ENCODE data around the gene RUNX3.

The RUNX3 gene

DNA sequence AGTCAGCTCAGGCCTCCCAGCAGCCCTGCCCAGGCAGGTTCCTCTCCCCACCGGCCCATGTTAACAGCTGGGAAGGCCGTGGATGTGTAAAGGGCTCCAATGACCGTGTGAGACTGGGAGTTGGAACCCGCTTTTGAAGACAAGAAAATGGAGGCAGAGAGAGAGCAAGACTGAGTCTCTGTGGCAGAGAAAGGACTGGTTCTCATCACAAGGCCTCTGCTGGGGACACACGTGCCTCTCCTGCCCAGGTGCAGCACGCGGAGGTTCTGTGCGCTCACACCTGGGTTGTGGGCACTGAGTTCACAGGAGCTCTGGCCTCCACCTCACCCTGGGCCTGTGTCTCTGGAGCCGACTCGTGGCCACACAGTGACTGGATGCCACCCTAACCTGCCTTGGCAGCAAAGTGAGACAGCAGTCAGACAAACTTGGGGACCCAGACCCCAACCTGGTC is 27.0 kb downstream of the RUNX3 start:
- H3K4me3 ChIP-seq (ENCODE audit: low read depth, low read length) = no peak overlapping the region
- TF ChIP-seq CTCF (IDR thresholded peaks at IDR 0.05; ENCODE audit: low read depth, low read length) = no peak
- in situ Hi-C loops (cut with HindIII; ENCODE audit: low sequenced_read_pairs) = no loop called here
- no peak for DNase-seq (ENCODE audit: low read depth, low spot score)

DNA sequence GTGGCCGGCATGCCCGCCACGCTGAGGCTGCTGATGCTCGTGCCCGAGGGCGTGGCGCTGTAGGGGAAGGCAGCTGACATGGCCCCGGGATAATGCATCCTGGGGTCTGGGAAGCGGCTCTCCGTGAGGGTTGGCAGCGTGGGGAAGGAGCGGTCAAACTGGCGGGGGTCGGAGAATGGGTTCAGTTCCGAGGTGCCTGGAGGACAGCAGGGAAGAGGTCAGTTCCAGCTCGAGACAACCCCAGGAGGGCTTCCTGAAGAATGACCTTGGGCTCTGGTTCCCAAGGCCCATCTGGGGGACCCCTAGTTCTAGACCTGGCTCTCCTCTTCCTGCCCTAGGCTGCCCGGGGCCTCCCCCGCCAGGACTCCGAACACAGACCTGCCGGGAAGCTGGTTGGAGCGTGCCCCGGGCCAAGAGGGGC is 27.6 kb downstream of the RUNX3 start:
- no peak for TF ChIP-seq CTCF (IDR thresholded peaks at IDR 0.05; ENCODE audit: low read depth, low read length)
- H3K4me3 ChIP-seq (ENCODE audit: low read depth, low read length) = no peak overlapping the region
- DNase-seq (ENCODE audit: low read depth, low spot score) = no peak
- in situ Hi-C loops (cut with HindIII; ENCODE audit: low sequenced_read_pairs) = no loop called here

DNA sequence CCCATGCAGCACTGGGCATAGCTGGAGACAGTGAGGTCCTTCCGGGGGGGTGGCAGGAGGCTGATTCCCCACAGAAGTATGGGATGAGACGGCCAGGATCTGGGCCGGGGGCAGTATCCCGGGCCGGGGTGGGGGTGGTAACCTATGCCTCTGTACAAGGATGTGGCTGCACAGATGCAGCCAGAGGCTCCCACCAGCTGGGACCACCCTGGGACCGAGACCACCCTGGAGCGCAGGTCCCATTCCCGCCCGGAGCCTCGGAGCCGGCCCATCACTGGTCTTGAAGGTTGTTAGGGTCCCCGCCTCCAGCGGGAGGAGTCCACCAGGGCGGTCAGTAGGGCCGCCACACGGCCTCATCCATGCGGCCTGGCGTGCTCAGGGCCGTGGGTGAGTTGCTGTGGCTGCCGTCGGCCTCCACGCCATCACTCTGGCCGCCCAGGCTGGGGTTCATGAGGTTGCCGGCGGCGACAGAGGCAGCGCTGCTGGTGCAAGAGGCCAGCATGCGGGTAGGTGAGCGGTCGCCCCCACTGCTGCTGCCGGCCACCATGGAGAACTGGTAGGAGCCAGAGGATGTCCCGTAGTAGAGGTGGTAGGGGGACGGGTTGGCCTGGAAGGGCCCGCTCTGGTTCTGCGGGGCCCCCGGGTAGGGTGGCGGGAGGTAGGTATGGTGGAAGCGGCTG is 28.1 kb downstream of the RUNX3 start:
- in situ Hi-C loops (cut with HindIII; ENCODE audit: low sequenced_read_pairs) = no loop called here
- DNase-seq (ENCODE audit: low read depth, low spot score) = no peak
- TF ChIP-seq CTCF (IDR thresholded peaks at IDR 0.05; ENCODE audit: low read depth, low read length) = no peak

DNA sequence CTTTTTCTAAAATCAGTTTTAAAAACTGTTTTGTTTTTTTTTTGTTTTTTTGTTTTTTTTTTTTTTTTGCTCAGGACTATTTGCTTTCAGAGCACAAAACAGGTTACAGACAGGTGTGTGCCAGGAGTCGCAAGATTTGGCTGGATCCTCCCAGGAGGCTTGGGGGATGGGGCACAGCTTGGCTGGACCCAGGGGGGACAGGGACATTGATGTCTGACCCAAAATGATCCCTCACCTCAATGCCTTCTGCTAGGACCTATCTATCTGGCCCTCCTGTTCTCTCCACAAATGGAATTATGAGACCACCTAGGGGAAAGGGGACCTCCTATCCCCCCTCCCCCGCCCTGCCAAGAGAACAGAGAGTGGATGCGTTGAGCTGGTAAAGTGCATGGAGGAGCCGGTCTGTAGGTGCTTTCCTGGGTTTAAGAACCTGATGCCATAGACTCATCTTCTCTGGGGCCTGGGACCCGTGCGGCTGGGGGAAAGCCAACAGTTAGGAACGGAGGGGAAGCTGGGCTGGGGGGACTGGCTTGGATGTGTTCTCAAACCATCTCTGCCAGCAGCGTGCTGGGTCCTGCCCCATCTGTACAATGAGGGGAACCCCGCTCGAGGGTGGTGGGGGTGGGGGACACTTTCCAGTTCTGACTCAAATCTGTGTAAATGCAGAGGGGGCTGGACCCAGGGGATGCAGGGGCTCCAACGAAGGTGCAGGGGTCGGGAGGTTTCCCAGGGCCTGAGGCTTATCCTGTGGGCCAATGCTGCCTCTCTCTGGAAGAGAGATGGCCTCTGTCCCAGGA is 28.9 kb downstream of the RUNX3 start:
- in situ Hi-C loops (cut with HindIII; ENCODE audit: low sequenced_read_pairs) = no loop called here
- TF ChIP-seq CTCF (IDR thresholded peaks at IDR 0.05; ENCODE audit: low read depth, low read length) = no peak
- no peak for DNase-seq (ENCODE audit: low read depth, low spot score)
- H3K4me3 ChIP-seq (ENCODE audit: low read depth, low read length) = no peak overlapping the region

More for the DNA sequence above, 28.1 kb downstream of the RUNX3 start:
- H3K4me3 ChIP-seq (ENCODE audit: low read depth, low read length) = no peak overlapping the region

- DNase-seq (ENCODE audit: low read depth, low spot score) = no peak
- TF ChIP-seq CTCF (IDR thresholded peaks at IDR 0.05; ENCODE audit: low read depth, low read length) = no peak
- in situ Hi-C loops (cut with HindIII; ENCODE audit: low sequenced_read_pairs) = no loop called here
- no peak overlapping the region for H3K4me3 ChIP-seq (ENCODE audit: low read depth, low read length)
These were observed 29.6 kb downstream of the RUNX3 start for GRCh38 chr1:24900486-24900849.

- DNase-seq (ENCODE audit: low read depth, low spot score) = no peak
These were observed 30.2 kb downstream of the RUNX3 start for GRCh38 chr1:24899581-24900485.

More at GRCh38 chr1:24899581-24900485, 30.2 kb downstream of the RUNX3 start:
- H3K4me3 ChIP-seq (ENCODE audit: low read depth, low read length) = no peak overlapping the region
- in situ Hi-C loops (cut with HindIII; ENCODE audit: low sequenced_read_pairs) = no loop called here
- no peak for TF ChIP-seq CTCF (IDR thresholded peaks at IDR 0.05; ENCODE audit: low read depth, low read length)
